ENCODE results near the gene KDM4C.
A peak's percentile ranks its signal among the peaks of the same experiment; 100 is the strongest.
"Not testable (repeated sequence)": the region's sequence is repeated elsewhere in the genome, so short reads cannot be mapped to it uniquely, and the experiment has no call there.

Gene KDM4C

GRCh38 chr9:6806318-6806717 lies 48.5 kb downstream of the KDM4C start:
- DNase-seq (ENCODE audit: low spot score), result not testable (repeated sequence)

DNA sequence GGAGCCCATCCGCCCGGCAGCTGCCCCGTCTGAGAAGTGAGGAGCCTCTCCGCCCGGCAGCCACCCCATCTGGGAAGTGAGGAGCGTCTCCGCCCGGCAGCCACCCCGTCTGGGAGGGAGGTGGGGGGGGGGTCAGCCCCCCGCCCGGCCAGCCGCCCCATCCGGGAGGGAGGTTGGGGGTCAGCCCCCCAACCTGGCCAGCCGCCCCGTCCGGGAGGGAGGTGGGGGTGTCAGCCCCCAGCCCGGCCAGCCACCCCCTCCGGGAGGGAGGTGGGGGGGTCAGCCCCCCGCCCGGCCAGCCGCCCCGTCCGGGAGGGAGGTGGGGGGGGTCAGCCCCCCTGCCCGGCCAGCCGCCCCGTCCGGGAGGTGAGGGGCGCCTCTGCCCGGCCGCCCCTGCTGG lies 49.9 kb downstream of the KDM4C start:
- not testable (repeated sequence) for DNase-seq (ENCODE audit: low spot score)

DNA sequence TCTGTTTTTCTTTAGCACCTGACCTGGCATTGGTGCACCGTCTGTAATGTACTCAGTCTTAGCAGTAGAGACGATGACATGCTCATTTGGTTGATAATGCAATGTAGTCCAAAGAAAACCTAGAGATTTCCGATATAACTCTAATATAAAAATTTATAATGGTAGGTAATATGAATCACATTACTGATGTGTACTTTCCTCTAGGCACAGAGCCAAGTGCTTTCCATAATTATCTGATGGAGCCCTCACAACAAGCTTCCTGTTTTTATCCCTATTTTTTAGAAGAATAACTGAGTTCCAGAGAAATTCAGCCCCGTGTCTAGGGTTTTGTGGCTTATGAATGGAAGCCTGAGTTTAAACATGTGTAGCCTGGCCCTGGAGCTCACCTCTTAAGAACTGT lies 53.7 kb downstream of the KDM4C start:
- no peak for DNase-seq (ENCODE audit: low spot score)

- DNase-seq (ENCODE audit: low spot score), result no peak
These were observed 58.8 kb downstream of the KDM4C start for GRCh38 chr9:6816581-6816980.

GRCh38 chr9:6818292-6818922 lies 60.6 kb downstream of the KDM4C start:
- DNase-seq (ENCODE audit: low spot score), result no peak

DNA sequence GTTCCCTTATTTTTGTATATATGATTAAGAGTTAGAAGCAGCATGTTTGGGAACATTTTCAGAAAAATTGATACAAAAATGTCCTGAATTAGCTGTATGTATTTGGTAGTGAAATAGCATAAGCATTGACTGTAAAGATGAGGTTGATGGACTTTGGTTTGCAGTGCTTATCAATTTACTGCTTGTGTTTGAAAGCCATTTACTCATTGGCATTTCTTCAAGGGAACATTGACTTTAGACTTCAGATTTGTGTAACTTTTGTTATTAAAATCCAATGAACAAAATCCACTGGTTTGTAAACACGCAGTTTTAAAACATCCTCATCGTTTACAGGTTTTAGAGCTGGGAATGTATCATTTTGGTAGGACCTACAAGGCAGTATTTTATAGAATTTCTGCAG lies 61.3 kb downstream of the KDM4C start:
- DNase-seq (ENCODE audit: low spot score), result no peak

GRCh38 chr9:6819529-6819928 lies 61.8 kb downstream of the KDM4C start:
- no peak for DNase-seq (ENCODE audit: low spot score)

DNA sequence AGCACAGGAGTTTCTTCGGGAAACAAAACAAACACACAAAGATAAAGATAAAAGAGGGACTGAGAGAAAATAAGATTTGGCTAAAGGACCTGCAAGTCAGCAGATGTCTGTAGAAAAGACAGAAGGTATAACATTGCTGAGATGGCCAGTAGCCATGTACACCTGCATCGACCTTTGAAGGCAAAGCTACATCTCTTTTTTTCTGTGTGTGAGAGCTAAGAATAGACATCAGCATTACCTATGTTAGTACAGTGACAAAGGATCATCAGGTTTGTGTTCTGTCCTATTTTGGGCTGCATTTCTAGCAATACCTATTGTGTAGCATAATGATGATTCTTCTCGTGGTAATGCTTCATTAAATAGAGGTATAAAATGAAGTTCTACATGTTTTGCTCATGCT lies 64.9 kb downstream of the KDM4C start:
- DNase-seq (ENCODE audit: low spot score), result no peak

GRCh38 chr9:6827439-6828145 lies 69.8 kb downstream of the KDM4C start:
- DNase-seq (ENCODE audit: low spot score), result peak; percentile 43

DNA sequence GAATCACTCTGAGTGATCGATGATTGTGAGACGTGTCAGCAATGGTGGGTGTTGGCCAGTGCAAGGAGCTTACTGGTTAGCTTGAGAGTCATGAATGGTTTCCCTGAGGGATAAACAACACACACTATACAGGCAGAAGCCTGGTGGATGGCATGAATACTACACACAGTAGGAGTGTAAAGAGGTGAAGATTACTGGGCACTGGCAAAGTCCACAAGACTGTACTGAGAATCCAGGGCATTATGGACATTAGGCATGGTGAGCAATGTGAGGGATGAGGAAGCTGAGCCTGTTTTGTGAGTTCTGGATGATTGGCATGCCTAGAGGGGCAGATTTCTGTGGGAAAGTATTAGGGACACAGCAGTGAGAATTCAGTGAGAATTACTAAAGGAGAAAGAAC lies 71.3 kb downstream of the KDM4C start:
- peak; percentile 35 for DNase-seq (ENCODE audit: low spot score)

- no peak for DNase-seq (ENCODE audit: low spot score)
These were observed 71.8 kb downstream of the KDM4C start for GRCh38 chr9:6829536-6829935.

DNA sequence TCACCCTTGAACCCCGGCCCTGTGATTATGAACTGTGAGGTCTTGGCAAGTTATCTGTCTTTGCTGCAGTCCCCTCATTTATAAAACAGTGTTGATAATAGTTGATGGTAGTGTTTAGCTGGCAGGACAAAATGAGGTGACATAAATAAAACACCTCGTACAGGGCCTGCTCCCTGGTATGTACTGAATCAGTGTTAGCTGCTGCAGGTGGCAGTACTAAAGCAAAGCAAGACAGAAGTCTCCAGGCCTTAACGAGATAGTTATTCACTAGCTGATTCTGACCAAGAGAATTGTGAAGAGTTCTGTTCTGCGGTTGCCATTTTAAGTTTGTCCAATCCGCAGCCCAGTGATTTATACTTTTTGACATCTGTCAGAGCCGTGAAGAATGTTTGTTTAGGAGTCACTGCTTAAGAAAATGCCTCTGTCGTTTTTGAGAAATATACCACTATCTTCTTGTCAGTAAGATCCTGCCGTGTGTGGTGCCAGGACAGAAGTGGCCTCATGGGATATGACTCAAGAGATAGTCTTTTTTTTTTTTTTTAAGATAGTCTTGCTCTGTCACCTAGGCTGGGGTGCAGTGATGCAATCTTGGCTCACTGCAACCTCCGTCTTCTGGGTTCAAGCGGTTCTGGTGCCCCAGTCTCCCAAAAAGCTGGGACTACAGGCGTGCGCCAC lies 75.9 kb downstream of the KDM4C start:
- no peak for DNase-seq (ENCODE audit: low spot score)

- no peak for DNase-seq (ENCODE audit: low spot score)
These were observed 76.5 kb downstream of the KDM4C start for GRCh38 chr9:6834306-6834705.

GRCh38 chr9:6838158-6838557 lies 80.4 kb downstream of the KDM4C start:
- DNase-seq (ENCODE audit: low spot score), result no peak

- DNase-seq (ENCODE audit: low spot score), result peak; percentile 26
These were observed 84.8 kb downstream of the KDM4C start for GRCh38 chr9:6842584-6842947.

DNA sequence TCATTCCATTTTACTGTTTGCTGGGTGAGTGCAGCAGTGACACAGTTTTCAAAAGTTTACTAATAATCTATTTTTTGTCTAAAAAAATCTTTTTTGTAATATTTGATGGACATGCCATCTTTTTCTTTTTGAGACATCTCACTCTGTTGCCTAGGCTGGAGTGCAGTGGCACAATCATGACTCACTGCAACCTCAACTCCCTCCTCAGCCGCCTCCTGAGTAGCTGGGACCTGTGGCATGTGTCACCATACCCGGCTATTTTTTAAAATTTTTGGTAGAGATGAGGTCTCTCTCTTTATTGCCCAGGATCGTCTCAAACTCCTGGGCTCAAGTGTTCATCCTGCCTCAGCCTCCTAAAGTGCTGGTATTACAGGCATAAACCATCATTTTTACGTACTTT lies 86.0 kb downstream of the KDM4C start:
- no peak for DNase-seq (ENCODE audit: low spot score)

GRCh38 chr9:6844267-6844666 lies 86.5 kb downstream of the KDM4C start:
- no peak for DNase-seq (ENCODE audit: low spot score)

DNA sequence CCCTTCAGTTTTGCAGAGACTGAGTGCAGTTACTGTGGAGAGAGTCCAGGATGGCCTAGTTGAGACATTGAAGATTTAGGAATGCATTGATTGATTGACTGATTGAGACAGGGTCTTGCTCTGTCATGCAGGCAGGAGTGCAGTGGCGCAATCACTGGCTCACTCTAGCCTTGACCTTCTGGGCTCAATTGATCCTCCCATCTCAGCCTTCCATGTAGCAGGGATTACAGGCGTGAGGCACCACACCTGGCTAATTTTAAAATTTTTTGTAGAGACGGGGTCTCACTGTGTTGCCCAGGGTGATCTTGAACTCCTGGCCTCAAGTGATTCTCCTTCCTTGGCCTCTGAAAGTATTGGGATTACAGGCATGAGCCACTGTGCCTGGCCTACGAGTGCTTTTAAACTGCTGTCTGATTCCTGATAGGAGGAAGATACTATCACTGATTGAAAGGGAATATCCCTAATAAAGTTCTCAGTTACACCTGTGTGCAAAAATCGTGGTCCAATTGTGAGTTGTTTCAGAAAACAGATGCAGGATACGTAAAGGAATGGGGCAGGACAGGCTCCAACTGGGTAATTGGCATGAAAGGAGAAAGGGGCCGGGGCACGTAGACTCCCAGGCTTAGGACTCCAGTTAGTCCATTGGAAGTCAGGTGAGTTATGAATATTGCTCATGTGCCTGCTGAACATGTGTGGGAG lies 87.5 kb downstream of the KDM4C start:
- DNase-seq (ENCODE audit: low spot score), result no peak

DNA sequence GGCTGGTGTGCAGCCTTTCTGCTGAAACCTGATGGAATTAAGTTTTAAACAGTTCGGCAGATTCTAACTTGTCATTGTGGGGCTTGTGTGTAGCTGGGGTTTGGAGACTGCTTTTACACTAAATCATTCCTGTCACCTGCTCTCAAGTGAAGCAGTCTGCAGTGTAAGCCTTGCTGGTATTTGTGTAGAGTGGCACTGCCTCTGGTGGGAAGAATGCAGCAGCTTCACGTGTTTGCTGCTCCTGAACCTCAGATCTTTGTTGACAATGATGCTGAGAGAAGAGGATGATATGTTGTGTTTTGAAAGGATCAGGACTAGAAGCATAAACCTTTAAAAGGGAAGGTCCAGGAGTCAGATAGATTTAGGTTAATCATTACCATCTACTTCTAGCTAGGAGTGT lies 88.1 kb downstream of the KDM4C start:
- DNase-seq (ENCODE audit: low spot score), result peak; percentile 55

- DNase-seq (ENCODE audit: low spot score), result peak; percentile 77
These were observed 94.6 kb downstream of the KDM4C start for GRCh38 chr9:6852243-6852963.

DNA sequence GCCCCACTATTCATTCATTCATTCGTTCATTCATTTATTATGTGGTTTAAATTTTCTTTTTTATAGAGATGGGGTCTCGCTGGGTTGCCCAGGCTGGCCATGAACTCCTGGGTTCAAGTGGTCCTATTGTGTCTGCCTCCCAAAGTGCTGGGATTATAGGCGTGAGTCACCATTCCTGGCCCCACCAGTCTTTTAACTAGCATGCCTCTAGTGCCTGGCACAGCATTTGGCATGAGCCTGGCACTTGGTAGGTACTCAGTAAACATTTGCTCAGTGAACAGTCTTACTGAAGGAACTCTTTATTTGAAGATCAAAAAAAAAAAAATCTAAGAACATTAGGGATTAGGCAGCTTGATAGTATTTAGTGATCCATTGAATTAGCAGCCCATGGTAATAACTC lies 98.1 kb downstream of the KDM4C start:
- DNase-seq (ENCODE audit: low spot score), result no peak

- DNase-seq (ENCODE audit: low spot score), result no peak
These were observed 106.3 kb downstream of the KDM4C start for GRCh38 chr9:6864102-6864501.

Data from kidney tubule cell (primary cell).